ENCODE measurements around the gene LEFTY1. TPM values are rescaled to one million over a fixed set of nuclear protein-coding genes. Genes with fewer than 3 reads are reported as not detected.
A peak's percentile ranks its signal among the peaks of the same experiment; 100 is the strongest.

Gene LEFTY1
- total RNA-seq, 1 experiment from 2014 or later: not detected

DNA sequence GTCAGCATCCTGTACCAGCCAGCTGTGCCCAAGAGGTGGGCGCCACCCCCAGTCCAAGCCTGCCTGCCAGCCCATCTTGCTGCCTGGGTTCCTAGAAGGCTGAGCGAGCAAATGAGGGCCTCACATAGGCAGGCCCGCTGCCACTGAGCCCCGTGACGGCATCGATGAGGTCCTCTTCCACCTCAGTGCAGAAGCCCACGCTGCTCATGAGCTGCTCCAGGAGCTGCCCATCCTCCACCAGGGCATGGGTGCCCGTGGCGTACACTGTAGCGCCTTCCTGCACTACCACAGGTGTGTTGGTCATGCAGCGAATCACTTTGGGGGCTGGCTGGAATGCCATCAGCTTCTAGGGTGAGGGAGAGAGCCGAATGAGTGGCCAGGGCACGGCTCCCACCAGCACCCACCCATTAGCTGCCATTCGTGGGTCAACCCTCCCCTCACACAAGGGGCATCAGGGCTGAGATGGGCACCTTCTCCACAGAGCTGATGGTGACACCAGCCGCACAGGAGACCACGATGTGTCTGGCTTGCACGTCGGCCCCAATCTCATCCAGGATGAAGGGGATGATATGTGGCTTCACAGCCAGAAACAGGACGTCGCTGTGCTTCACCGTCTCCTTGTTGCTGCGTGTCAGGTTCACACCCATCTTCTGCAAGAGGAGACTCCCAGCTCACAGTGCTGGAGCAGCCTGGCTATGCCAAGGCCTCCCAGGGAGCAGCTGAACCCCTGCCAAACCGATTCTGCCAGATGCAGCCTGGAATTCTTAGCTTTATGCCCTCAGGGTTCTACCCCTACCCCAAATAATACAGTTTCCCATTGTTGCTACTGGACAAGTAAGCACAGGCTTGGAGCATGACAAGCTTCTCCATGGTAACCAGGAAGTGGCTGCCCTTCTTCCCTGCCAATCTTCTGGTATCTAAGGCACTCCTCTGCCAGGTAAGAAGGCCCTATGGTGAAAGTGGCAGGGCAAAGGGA, 33.1 kb upstream of the LEFTY1 start:
- H3K4me3 ChIP-seq: no peak overlapping the region; the same call in 1 of the 2 replicates
- peak; percentile 49 for DNase-seq
- H3K9me3 ChIP-seq: no peaks in the 10 kb centered on the region
- H3K36me3 ChIP-seq: peaks cover 50% of the 10 kb centered on the region
- no peaks in the 10 kb centered on the region for H3K27me3 ChIP-seq

DNA sequence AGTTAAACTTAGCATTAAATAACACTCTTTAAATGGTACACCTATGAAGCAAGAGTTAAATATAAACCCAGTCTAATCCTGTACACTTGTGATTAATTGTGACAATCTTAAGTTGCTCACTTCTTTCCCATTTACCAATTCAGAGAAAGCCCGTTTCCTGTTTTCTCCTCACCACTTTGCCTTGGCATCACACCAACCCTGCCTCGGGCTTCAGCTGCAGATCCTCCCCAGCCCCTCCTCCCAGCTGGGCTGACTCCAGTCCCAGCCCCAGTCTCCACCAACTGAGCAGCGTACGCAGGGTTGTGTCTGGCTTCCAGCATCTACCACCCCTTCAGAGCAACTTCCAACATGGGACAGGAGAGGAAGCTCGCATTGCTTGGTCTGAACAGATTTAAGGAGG, 31.0 kb upstream of the LEFTY1 start:
- Histone ChIP-seq H3K36me3 (peaks cover 53% of the 10 kb centered on the region), H3K27me3 (no peaks in the 10 kb centered on the region), H3K4me3 (no peak overlapping the region), H3K9me3 (no peaks in the 10 kb centered on the region)
- DNase-seq: peak; percentile 56

DNA sequence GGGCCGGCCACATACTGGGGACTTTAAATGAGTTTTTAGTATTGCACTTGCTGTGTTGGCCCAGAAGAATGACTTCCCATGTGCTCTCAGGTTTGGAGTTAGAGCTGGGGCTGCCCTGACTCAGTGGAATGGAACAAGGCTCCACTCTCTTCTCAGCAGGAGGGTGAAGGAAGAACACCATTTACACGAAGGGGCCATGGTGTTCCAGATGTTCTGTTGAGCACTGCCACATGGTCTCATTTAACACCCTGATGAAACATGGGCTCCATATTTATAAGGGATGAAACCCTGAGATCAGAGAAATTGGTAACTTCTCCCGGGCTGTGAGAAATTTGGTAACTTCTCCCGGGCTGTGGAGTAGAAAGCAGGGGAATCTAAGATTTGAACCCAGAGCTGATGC, 29.3 kb upstream of the LEFTY1 start:
- Histone ChIP-seq H3K27me3 (no peaks in the 10 kb centered on the region), H3K36me3 (peaks cover 49% of the 10 kb centered on the region), H3K4me3 (no peak overlapping the region), H3K9me3 (no peaks in the 10 kb centered on the region)
- DNase-seq: no peak

DNA sequence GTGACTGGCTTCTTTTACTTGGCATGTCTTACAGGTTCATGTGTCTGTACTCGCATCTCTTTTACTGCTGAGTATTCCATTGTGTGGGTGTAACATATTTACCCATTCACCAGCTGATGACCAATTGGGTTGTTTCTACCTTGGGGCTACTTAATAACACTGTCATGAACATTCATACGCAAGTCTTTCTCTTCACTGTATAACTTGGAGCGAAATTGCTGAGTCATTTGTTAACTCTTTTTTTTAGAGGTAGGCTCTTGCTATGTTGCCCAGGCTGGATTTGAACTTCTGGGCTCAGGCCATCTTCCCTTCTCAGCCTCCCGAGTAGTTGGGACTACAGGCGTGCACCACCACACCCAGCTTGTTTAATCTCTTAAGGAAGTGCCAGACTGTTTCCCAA, 28.6 kb upstream of the LEFTY1 start:
- Histone ChIP-seq H3K27me3 (no peaks in the 10 kb centered on the region), H3K9me3 (no peaks in the 10 kb centered on the region), H3K4me3 (no peak overlapping the region), H3K36me3 (peaks cover 43% of the 10 kb centered on the region)
- no peak for DNase-seq

DNA sequence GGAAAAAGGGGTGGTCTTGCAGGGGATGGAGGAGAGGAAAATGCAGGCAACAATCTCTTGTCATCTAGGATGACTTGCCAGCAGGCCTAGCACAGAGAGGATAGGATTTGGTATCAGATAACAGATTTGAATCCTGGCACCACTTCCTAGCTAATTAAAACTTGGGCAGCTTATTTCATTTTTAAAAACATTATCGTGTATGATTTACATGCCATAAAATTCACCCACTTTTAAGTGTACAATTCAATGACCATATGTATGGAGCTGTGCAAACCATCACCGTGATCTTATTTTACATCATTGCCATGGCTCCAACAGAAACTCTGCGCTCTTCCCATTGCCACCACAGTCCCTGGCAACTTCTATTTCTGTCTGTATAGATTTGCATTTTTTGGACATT, 28.2 kb upstream of the LEFTY1 start:
- H3K27me3 ChIP-seq: no peaks in the 10 kb centered on the region
- H3K36me3 ChIP-seq: peaks cover 39% of the 10 kb centered on the region
- no peak overlapping the region for H3K4me3 ChIP-seq
- no peak for DNase-seq
- H3K9me3 ChIP-seq: no peaks in the 10 kb centered on the region

DNA sequence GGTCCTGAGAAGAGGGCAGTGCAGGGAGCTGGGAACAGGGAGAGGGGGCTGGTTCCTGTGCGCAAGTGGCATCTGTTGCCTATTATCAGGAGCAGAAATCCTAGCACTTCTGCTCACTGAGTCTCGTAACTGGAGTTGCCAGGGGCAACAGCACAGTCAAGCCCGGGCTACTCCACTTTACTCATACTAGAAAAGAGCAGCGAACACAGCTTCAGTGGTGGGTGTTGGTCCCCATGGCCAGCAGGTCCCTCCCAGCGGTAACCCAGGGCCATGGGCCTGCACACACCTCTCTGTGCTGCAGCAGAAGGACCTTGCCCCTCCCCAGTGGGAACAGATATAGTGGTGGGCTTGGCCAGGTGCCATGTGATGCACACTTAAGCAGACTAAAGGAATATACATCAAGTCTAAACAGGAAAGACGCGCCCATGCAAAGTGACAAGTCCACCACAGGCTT, 26.6 kb upstream of the LEFTY1 start:
- Histone ChIP-seq H3K27me3 (no peaks in the 10 kb centered on the region), H3K9me3 (no peaks in the 10 kb centered on the region), H3K36me3 (peaks cover 24% of the 10 kb centered on the region), H3K4me3 (no peak overlapping the region)
- no peak for DNase-seq

DNA sequence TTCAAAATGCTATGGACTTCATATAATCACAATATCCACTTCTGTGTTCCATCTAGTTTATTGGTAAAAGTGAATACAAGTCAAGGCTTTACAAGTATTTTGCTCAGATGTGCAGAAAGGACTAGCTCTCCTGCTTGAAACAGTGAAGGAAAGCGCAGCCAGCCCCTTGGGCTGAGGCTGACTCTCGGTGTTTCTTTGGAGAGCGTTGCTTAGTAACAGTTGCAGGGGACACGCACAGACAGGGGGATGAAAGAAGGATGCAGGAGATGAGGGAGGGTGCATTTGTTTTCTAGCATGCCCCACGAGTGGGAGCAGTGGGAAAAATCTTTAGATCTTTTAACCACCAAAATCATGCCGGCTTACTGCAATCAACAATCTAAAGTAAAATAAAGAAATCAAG, 26.0 kb upstream of the LEFTY1 start:
- H3K27me3 ChIP-seq: no peaks in the 10 kb centered on the region
- peaks cover 19% of the 10 kb centered on the region for H3K36me3 ChIP-seq
- no peaks in the 10 kb centered on the region for H3K9me3 ChIP-seq
- H3K4me3 ChIP-seq: no peak overlapping the region
- DNase-seq: no peak

DNA sequence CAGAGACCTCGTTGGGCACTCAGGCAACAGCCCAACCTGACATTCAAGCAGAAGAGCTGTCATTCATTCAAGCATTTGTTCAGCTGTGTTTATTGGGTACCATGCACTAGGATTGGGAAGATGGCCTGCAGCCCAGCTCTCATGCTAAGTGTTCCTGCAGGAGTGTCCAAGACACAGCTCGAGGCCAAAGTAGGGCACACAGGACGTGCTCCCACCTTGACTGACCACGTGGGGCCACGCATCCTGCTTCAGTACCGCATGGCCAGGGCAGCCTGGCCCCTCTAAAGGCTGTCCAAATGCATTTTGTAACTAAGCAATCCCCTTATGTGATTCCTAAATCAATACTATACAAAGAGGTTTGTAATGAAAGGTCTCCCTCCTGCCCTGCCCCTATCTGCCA, 25.4 kb upstream of the LEFTY1 start:
- Histone ChIP-seq H3K9me3 (no peaks in the 10 kb centered on the region), H3K36me3 (peaks cover 14% of the 10 kb centered on the region), H3K27me3 (no peaks in the 10 kb centered on the region), H3K4me3 (no peak overlapping the region)
- DNase-seq: no peak

DNA sequence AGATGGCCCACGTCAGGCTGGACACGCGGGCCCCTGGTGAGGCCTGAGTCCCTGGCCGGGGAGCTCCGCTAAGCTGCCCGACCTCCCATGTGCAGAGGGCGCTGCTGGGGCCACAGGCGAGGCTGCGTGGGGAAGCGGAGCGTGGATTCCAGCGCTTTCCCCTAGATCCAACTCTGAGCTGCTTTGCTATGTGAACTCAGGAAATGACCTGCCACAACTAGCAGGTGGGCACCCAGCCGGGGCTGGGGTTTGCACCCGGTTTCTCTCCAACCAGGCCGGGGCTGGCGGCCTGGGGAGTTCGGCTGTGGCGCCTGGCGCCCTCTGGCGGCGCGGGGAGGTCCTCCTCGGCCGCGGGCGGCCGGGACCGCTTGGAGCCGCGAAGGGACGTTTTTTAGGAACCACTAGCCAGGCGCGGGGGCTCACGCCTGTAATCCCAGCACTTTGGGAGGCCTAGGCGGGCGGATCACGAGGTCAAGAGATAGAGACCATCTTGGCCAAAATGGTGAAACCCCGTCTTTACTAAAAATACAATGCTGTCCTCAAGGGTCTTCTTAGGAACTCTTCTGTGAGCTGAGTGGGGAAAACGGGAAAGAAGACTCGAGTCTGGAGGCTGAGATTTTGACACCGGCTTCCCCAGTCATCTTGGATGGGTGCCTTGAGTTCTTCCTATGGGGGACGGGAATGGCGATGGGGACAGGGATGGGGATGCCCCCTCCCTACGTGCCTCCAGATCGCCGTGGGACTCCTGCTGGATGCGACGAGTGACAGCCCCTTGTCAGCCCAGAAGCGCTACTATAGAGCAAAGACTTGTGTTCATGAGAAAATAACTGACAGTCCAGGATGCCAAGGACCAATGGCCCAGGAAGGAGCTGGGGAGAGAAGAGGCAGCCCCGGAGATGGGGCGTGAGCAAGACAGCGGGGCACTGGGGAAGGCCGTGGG, 22.5 kb upstream of the LEFTY1 start:
- Histone ChIP-seq H3K4me3 (no peak overlapping the region), H3K27me3 (no peaks in the 10 kb centered on the region), H3K9me3 (no peaks in the 10 kb centered on the region), H3K36me3 (peaks cover 1% of the 10 kb centered on the region; the same call in 1 of the 2 replicates)
- peak; percentile 54 for DNase-seq

DNA sequence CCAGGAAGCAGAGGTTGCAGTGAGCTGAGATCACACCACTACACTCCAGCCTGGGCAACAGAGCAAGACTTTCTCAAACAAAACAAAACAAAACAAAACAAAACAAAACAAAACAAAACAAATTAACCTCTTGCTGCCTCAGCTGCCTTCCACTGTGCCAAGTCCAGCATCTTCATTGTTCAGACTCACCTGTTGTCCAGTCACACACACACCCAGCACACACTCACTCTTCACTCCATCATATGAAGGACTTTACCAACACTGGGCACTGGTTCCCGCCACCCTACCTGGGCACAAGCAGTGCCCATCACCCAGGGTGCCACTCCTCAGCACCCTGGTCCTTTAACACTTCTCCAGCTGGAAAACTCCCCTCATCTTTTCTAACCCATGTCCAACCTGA, 20.5 kb upstream of the LEFTY1 start:
- no peak overlapping the region for H3K4me3 ChIP-seq
- no peaks in the 10 kb centered on the region for H3K36me3 ChIP-seq
- H3K27me3 ChIP-seq: no peaks in the 10 kb centered on the region
- no peaks in the 10 kb centered on the region for H3K9me3 ChIP-seq
- DNase-seq: no peak

DNA sequence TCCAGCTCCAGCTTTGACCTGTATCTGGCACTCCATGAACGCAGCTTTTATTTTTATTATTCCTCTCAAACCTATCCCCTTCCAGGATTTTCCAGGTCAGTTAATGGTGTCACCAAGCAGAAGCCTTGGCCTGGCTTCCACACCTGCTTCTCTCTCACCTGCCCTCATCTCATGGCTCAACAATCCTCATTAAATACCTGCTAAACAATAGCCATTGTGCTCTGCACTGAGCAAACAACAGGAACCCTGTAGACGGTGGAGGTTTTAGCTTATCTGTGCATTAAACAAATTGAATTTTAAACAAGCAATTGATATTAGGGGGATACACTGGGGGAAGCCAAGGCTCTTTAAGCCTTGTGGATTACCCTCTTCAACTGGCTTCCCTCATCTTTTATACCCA, 19.8 kb upstream of the LEFTY1 start:
- Histone ChIP-seq H3K4me3 (no peak overlapping the region), H3K36me3 (no peaks in the 10 kb centered on the region), H3K27me3 (no peaks in the 10 kb centered on the region), H3K9me3 (no peaks in the 10 kb centered on the region)
- no peak for DNase-seq

DNA sequence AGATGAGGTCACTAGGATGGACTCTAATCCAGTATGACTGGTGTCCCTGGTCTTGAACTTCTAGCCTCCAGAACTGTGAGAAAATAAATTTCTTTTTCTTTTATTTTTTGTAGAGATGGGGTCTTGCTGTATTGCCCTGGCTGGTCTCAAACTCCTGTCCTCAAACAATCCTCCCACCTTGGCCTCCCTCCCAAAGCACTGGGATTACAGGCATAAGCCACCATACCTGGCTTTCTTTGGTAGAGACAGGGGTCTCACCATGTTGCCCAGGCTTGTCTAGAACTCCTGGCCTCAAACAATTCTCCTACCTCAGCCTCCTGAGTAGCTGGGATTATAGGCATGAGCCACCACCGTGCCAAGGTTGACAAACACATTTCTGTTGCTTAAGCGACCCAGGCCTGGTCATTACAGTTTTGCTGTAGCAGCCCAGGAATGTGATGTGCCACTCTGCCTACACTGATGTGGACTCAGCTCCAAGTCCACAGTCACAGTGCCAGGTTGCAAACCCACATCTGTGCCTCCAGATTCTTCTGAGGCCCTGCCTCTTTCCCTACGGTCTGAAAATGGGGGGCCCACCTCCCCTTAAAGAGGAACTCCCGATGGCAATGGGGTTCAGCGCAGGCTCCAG, 19.2 kb upstream of the LEFTY1 start:
- Histone ChIP-seq H3K9me3 (no peaks in the 10 kb centered on the region), H3K27me3 (no peaks in the 10 kb centered on the region), H3K4me3 (no peak overlapping the region), H3K36me3 (no peaks in the 10 kb centered on the region)
- DNase-seq: no peak

DNA sequence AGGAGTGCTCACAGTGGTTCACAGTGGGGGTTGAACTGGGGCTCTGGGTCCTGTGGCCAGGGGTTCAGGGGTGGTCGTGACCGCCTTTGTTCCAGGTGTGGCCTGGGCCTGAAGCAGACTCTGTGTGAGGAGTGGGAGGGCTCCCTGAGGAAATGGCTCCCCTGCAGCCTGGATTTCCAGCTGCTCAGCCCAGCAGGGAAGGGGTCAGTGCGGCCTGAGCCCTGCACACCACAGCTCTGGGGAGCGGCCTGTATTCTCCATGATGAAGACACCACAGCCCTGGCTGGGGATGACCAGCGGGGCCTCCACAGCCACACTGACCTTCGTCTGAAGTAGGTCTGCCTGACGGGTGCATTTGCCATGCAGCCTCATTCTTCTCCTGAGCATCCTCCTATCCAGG, 18.4 kb upstream of the LEFTY1 start:
- Histone ChIP-seq H3K36me3 (no peaks in the 10 kb centered on the region), H3K4me3 (no peak overlapping the region), H3K27me3 (no peaks in the 10 kb centered on the region), H3K9me3 (no peaks in the 10 kb centered on the region)
- DNase-seq: no peak

DNA sequence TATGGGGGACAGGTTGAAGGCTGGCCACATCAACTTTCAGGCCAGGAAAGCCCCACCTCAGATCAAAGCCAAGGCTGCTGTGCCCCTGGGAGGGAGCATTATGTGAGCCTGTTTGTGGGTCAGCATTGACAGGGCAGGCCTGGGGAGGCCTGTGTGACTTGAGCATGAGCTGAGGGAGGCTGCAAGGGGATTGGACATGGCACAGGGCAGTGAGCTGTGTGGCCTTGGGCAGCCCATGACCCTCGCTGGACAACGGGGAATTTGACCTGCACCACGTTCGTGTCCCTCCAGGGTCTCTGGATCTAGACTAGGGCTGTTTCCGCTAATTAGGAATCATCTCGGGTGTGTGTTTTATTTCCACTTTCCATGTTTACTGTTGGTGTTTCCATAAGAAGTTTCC, 17.5 kb upstream of the LEFTY1 start:
- Histone ChIP-seq H3K27me3 (no peaks in the 10 kb centered on the region), H3K4me3 (no peak overlapping the region), H3K36me3 (no peaks in the 10 kb centered on the region), H3K9me3 (no peaks in the 10 kb centered on the region)
- DNase-seq: no peak

DNA sequence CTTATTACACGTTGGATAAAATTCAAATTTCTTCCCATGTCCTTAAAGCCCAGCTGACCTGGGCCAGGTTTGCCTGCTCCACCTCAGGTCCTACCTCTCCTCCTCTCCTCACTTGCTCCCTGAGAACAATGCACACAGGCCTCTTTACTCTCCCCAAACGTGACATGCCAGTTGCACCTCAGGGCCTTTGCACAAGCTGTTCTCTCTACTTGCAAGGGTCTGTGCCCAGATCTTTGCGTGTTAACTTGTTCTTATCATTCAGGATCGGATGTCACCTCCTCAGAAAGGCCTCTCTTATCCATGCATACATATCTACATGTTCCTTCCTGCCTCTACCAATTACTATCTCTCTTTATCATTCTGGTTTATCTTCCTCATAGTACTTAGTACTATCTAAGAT, 14.7 kb upstream of the LEFTY1 start:
- Histone ChIP-seq H3K27me3 (no peaks in the 10 kb centered on the region), H3K36me3 (no peaks in the 10 kb centered on the region), H3K9me3 (no peaks in the 10 kb centered on the region), H3K4me3 (no peak overlapping the region)
- DNase-seq: no peak

DNA sequence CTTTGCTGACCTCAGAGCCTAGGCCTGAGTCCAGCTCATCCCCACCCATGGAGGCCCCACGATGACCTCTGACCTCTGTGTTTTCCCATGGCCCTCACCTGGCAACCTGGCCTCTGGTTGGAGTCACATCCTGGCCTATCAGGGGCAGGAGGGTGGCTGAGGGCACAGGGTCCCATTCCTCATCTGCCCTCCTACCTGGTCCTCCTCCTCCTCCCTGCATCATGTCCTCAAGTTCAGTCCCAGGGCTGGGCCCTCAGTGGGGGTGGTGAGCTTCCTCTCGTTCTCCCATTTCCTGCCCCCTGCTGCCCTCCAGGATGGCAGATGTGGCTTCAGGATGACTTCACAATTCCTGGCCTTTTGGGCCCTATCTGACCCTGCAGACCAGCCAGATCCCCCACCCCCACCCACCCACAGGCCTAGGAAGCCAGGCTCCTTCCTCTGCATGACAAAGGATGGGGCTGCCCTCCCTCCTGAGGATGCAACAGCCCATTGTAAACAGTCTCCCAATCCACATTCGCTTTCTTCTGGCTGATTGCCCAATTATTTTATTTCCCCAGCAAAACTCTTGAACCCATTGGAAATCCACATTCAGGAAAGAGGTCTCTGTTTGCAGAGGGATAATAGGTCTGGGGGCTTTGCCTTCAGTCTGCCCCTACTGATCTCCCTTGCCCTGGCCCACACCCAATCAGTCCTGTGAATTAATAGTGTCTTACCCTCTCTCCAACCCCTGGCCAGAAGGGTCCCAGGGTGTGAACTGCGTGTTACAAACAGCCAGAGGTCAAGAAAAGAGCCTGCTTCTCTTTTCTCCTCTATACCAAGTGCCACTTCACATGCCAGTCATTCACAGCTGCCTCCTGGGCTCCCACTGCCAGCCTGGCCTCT, 10.3 kb upstream of the LEFTY1 start:
- H3K4me3 ChIP-seq: no peak overlapping the region
- H3K27me3 ChIP-seq: no peaks in the 10 kb centered on the region
- no peaks in the 10 kb centered on the region for H3K9me3 ChIP-seq
- DNase-seq: no peak
- H3K36me3 ChIP-seq: no peaks in the 10 kb centered on the region
